Measurements from ENCODE around the gene SUN2. TPM values are rescaled to one million over a fixed set of nuclear protein-coding genes. Genes with fewer than 3 reads are reported as not detected.
A peak's percentile ranks its signal among the peaks of the same experiment; 100 is the strongest.

The SUN2 gene
- total RNA-seq, 2 experiments from 2014 or later = 87.2 to 102 TPM

- DNase-seq = peak; percentile 56
- intact Hi-C loops (cut with DNase I, micrococcal nuclease) = no loop called here
- Mint-ChIP-seq H3K4me3 (no peak overlapping the region), H3K27me3 (no peaks in the 10 kb centered on the region), H3K36me3 (ENCODE audit: low read depth) (peaks cover 59% of the 10 kb centered on the region), H3K4me1 (no peaks in the 10 kb centered on the region), H3K27ac (peak overlapping the region; percentile 51), H3K9me3 (ENCODE audit: low read depth) (no peaks in the 10 kb centered on the region)
- CTCF ChIA-PET = interaction anchor here (0.5 to 3.9 kb wide), 18 partner anchors 8 to 247 kb away, joined by 3 to 34 read pairs (median 4); partner anchors contain the start of genes GTPBP1 and TOMM22
- POLR2A ChIA-PET = interaction anchor here (0.6 to 2.7 kb wide), 6 partner anchors 10 to 707 kb away, joined by 3 to 8 read pairs (median 4); no protein-coding TSS in a partner anchor
- peak; percentile 79 for ATAC-seq
Measured at GRCh38 chr22:38724926-38725571, 30.7 kb downstream of the SUN2 start.

GRCh38 chr22:38724176-38724575 is 31.6 kb downstream of the SUN2 start:
- Mint-ChIP-seq H3K9me3 (ENCODE audit: low read depth) (no peaks in the 10 kb centered on the region), H3K4me1 (no peaks in the 10 kb centered on the region), H3K27ac (peak overlapping the region; percentile 39), H3K4me3 (no peak overlapping the region), H3K36me3 (ENCODE audit: low read depth) (peaks cover 54% of the 10 kb centered on the region), H3K27me3 (no peaks in the 10 kb centered on the region)
- DNase-seq (no peak), ATAC-seq (no peak)
- POLR2A ChIA-PET = interaction anchor here (0.6 to 2.7 kb wide), 3 partner anchors 11 to 20 kb away, joined by 4 to 8 read pairs (median 6); no protein-coding TSS in a partner anchor
- CTCF ChIA-PET = interaction anchor here (0.7 to 3.9 kb wide), 10 partner anchors 8 to 86 kb away, joined by 3 to 34 read pairs (median 4); partner anchors contain the start of genes GTPBP1 and TOMM22
- intact Hi-C loops (cut with DNase I, micrococcal nuclease) = no loop called here

- DNase-seq (no peak), ATAC-seq (no peak)
- ChIA-PET CTCF (interaction anchor here (0.9 to 3.9 kb wide), 4 partner anchors 13 to 40 kb away, joined by 3 to 34 read pairs (median 4); partner anchors contain the start of gene TOMM22), POLR2A (interaction anchor here (0.7 kb wide), 1 partner anchor 8 kb away, joined by 5 read pairs; no protein-coding TSS in a partner anchor)
- Mint-ChIP-seq H3K27me3 (no peaks in the 10 kb centered on the region), H3K4me1 (peaks cover 6% of the 10 kb centered on the region), H3K36me3 (ENCODE audit: low read depth) (peaks cover 42% of the 10 kb centered on the region), H3K4me3 (no peak overlapping the region), H3K9me3 (ENCODE audit: low read depth) (no peaks in the 10 kb centered on the region), H3K27ac (no peak overlapping the region)
- intact Hi-C loops (cut with DNase I, micrococcal nuclease) = no loop called here
Measured at GRCh38 chr22:38721551-38721950, 34.2 kb downstream of the SUN2 start.

- Mint-ChIP-seq H3K9me3 (ENCODE audit: low read depth) (no peaks in the 10 kb centered on the region), H3K4me1 (peaks cover 8% of the 10 kb centered on the region), H3K27me3 (no peaks in the 10 kb centered on the region), H3K36me3 (ENCODE audit: low read depth) (peaks cover 41% of the 10 kb centered on the region), H3K27ac (no peak overlapping the region), H3K4me3 (no peak overlapping the region)
- no peak for DNase-seq
- intact Hi-C loops (cut with DNase I, micrococcal nuclease) = no loop called here
- POLR2A ChIA-PET = interaction anchor here (0.7 kb wide), 2 partner anchors 19 to 241 kb away, joined by 3 read pairs; no protein-coding TSS in a partner anchor
- ATAC-seq = no peak
- CTCF ChIA-PET = interaction anchor here (0.6 to 1.4 kb wide), 4 partner anchors 12 to 149 kb away, joined by 3 to 6 read pairs (median 4); partner anchors contain the start of gene TOMM22
Measured at GRCh38 chr22:38720350-38720749, 35.4 kb downstream of the SUN2 start.

GRCh38 chr22:38719196-38719595 is 36.6 kb downstream of the SUN2 start:
- CTCF ChIA-PET = interaction anchor here (0.6 kb wide), 1 partner anchor 866 kb away, joined by 3 read pairs; no protein-coding TSS in a partner anchor
- intact Hi-C loops (cut with DNase I, micrococcal nuclease) = no loop called here
- Mint-ChIP-seq H3K27ac (no peak overlapping the region), H3K4me3 (no peak overlapping the region), H3K27me3 (no peaks in the 10 kb centered on the region), H3K9me3 (ENCODE audit: low read depth) (no peaks in the 10 kb centered on the region), H3K4me1 (peaks cover 18% of the 10 kb centered on the region), H3K36me3 (ENCODE audit: low read depth) (peaks cover 34% of the 10 kb centered on the region)
- DNase-seq (no peak), ATAC-seq (no peak)
- POLR2A ChIA-PET = no interaction called here

- no peak for DNase-seq
- Mint-ChIP-seq H3K27ac (no peak overlapping the region), H3K4me3 (no peak overlapping the region), H3K36me3 (ENCODE audit: low read depth) (peaks cover 30% of the 10 kb centered on the region), H3K9me3 (ENCODE audit: low read depth) (no peaks in the 10 kb centered on the region), H3K27me3 (no peaks in the 10 kb centered on the region), H3K4me1 (peaks cover 24% of the 10 kb centered on the region)
- ChIA-PET CTCF (interaction anchor here (0.6 to 1.2 kb wide), 4 partner anchors 8 to 867 kb away, joined by 3 to 5 read pairs (median 4); no protein-coding TSS in a partner anchor), POLR2A (no interaction called here)
- ATAC-seq = no peak
- intact Hi-C loops (cut with DNase I, micrococcal nuclease) = no loop called here
Measured at GRCh38 chr22:38718414-38718813, 37.4 kb downstream of the SUN2 start.

- no peaks in the 10 kb centered on the region for H3K9me3 Mint-ChIP-seq (ENCODE audit: low read depth)
- peaks cover 35% of the 10 kb centered on the region for H3K36me3 Mint-ChIP-seq (ENCODE audit: low read depth)
- no peak for ATAC-seq
- ChIA-PET CTCF (interaction anchor here (1.0 kb wide), 1 partner anchor 9 kb away, joined by 3 read pairs; no protein-coding TSS in a partner anchor), POLR2A (interaction anchor here (0.6 kb wide), 1 partner anchor 242 kb away, joined by 7 read pairs; no protein-coding TSS in a partner anchor)
- H3K27ac Mint-ChIP-seq = no peak overlapping the region
- no peak for DNase-seq
- H3K27me3 Mint-ChIP-seq = no peaks in the 10 kb centered on the region
- intact Hi-C loops (cut with DNase I, micrococcal nuclease) = no loop called here
- peaks cover 36% of the 10 kb centered on the region for H3K4me1 Mint-ChIP-seq
- no peak overlapping the region for H3K4me3 Mint-ChIP-seq
Measured at GRCh38 chr22:38717244-38717643, 38.6 kb downstream of the SUN2 start.

- ChIA-PET CTCF (interaction anchor here (0.8 kb wide), 1 partner anchor 8 kb away, joined by 4 read pairs; no protein-coding TSS in a partner anchor), POLR2A (interaction anchor here (0.6 kb wide), 1 partner anchor 242 kb away, joined by 7 read pairs; no protein-coding TSS in a partner anchor)
- Mint-ChIP-seq H3K4me1 (peaks cover 39% of the 10 kb centered on the region), H3K4me3 (no peak overlapping the region), H3K9me3 (ENCODE audit: low read depth) (no peaks in the 10 kb centered on the region), H3K36me3 (ENCODE audit: low read depth) (peaks cover 35% of the 10 kb centered on the region), H3K27ac (no peak overlapping the region), H3K27me3 (no peaks in the 10 kb centered on the region)
- intact Hi-C loops (cut with DNase I, micrococcal nuclease) = no loop called here
- no peak for ATAC-seq
- DNase-seq = no peak
Measured at GRCh38 chr22:38716826-38717225, 39.0 kb downstream of the SUN2 start.

GRCh38 chr22:38716271-38716670 is 39.5 kb downstream of the SUN2 start:
- ATAC-seq (no peak), DNase-seq (no peak)
- intact Hi-C loops (cut with DNase I, micrococcal nuclease) = no loop called here
- CTCF ChIA-PET = interaction anchor here (0.8 kb wide), 1 partner anchor 9 kb away, joined by 4 read pairs; no protein-coding TSS in a partner anchor
- Mint-ChIP-seq H3K27ac (no peak overlapping the region), H3K36me3 (ENCODE audit: low read depth) (peaks cover 32% of the 10 kb centered on the region), H3K9me3 (ENCODE audit: low read depth) (no peaks in the 10 kb centered on the region), H3K4me1 (peaks cover 40% of the 10 kb centered on the region), H3K4me3 (no peak overlapping the region), H3K27me3 (no peaks in the 10 kb centered on the region)
- POLR2A ChIA-PET = no interaction called here

GRCh38 chr22:38715852-38716251 is 39.9 kb downstream of the SUN2 start:
- Mint-ChIP-seq H3K4me3 (no peak overlapping the region), H3K27ac (no peak overlapping the region), H3K27me3 (no peaks in the 10 kb centered on the region), H3K4me1 (peaks cover 44% of the 10 kb centered on the region), H3K36me3 (ENCODE audit: low read depth) (peaks cover 34% of the 10 kb centered on the region), H3K9me3 (ENCODE audit: low read depth) (no peaks in the 10 kb centered on the region)
- ChIA-PET CTCF (no interaction called here), POLR2A (no interaction called here)
- ATAC-seq (no peak), DNase-seq (no peak)
- intact Hi-C loops (cut with DNase I, micrococcal nuclease) = loop anchor here in 1 of 2 experiments (2.0 kb wide), 1 partner anchor 25 kb away; no protein-coding TSS in a partner anchor

GRCh38 chr22:38715176-38715764 is 40.5 kb downstream of the SUN2 start:
- DNase-seq (no peak), ATAC-seq (no peak)
- ChIA-PET CTCF (interaction anchor here (1.0 to 1.3 kb wide), 2 partner anchors 10 to 20 kb away, joined by 3 to 4 read pairs; no protein-coding TSS in a partner anchor), POLR2A (interaction anchor here (0.9 kb wide), 1 partner anchor 10 kb away, joined by 3 read pairs; the partner anchor contains the start of gene GTPBP1)
- Mint-ChIP-seq H3K36me3 (ENCODE audit: low read depth) (peaks cover 40% of the 10 kb centered on the region), H3K9me3 (ENCODE audit: low read depth) (no peaks in the 10 kb centered on the region), H3K27me3 (no peaks in the 10 kb centered on the region), H3K4me1 (peaks cover 50% of the 10 kb centered on the region), H3K4me3 (no peak overlapping the region), H3K27ac (peak overlapping the region; percentile 23)
- intact Hi-C loops (cut with DNase I, micrococcal nuclease) = loop anchor here in 1 of 2 experiments (2.0 kb wide), 1 partner anchor 26 kb away; no protein-coding TSS in a partner anchor

Measured in activated CD4-positive, alpha-beta T cell treated with anti-CD3 and anti-CD28 coated beads for 36 hours (primary cell).